NOMO-1 (cell line): Measurements from ENCODE around the gene ARPC5.
A peak's percentile ranks its signal among the peaks of the same experiment; 100 is the strongest.
"Not testable (repeated sequence)": the region's sequence is repeated elsewhere in the genome, so short reads cannot be mapped to it uniquely, and the experiment has no call there.

ENCODE experiments used
- DNase-seq, 2 experiments: peaks; one replicate each; lab custom pipeline; 2025; ENCODE audit not compliant: unreplicated experiment in 2 of 2; lab: John Stamatoyannopoulos, UW

Gene ARPC5

DNA sequence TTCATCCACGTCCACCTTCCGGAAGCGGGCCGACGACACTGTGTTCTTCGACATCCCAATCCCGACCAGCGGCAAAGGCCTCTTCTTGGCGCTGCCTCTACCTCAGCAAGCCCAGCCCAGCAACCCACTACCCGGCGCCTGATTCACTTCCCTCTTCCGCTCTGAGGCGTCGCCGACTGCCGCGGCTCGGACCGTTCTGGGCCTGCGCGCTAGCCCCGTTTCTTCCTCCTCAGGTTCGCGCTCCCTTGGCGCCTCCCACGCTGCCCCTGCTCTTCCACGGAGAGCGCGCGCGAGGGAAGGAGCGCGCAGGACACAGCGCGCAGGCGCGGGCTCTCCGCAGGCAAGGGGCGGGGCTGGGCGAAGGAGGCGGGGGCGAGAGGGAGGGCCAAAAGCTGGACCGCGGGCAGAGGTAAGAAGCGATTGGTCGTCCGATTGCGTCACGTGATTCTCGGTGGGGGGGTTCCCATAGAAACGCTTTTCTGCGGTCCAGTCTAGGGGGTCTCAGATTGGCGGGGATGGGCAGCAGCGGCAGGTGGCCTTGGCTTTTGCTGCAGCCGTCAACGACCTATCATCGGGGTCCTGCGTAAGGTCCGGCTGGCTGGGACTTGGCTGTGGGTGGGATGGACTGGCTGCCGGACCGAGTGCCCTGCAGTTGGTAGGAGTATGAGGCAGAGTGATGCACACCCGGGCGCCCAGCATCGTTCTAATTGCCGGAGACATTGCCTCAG lies at the start of gene ARPC5:
Gene ARPC5 (minus strand): TSS at position 178 of the 728 bp plus-strand sequence. CDS start 124 bp downstream, at position 54.
- peak; percentile 98 for DNase-seq

DNA sequence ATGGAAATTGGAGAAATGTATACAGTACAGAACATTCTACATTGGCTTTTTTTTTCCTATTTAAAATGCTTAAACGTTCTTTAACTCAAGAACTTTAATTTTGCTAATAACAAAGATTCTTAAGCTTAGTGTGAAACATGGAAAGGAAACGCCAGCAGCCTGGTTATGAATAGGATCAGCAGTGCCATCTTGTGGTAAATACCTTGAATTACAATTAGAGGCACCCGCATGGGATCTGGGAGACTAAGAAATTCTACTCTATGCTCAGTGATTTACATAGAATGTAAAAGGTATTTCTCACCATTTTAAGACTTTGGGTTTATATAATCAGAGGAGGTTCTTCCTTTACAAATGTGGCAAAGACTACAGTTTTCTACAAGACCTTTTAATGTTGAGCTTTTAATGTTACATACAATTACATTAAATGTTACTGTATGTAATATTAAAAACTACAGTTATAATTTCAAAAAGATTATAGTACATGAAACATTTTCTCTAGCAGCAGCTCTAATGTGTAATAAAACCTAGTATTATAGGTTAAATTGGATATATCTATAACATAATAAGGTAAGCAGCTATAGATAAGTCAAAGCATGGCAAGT lies 49.6 kb upstream of the ARPC5 start:
- peak in 1 of 2 experiments; percentile 63 for DNase-seq

DNA sequence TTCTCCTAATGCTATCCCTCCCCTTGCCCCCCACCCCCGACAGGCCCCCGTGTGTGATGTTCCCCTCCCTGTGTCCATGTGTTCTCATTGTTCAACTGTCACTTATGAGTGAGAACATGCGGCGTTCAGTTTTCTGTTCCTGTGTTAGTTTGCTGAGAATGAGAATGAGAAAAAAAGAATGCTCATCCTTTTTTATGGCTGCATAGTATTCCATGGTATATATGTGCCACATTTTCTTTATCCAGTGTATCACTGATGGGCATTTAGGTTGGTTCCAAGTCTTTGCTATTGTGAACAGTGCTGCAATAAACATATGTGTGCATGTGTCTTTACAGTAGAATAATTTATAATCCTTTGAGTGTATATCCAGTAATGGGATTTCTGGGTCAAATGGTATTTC lies 43.8 kb upstream of the ARPC5 start:
- DNase-seq = not testable (repeated sequence)

DNA sequence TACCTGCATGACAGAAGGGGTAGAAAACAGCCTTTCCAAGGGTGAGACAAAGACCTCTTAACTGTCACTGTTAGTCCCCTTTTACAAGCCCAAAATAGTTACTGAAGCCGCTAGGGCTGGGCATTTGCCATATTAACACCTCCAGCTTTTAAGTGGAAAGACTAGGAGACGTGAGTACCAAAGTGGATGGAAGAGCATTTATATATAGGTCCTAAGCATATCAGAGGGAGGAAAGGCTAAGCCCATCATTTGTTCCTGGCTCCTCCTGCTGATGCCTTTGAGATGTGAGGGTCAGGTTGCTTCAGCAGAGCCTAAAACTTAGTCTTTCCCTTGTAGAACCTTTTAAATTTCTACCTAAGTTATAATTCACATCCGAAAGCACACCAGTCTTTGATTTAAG lies 43.2 kb upstream of the ARPC5 start:
- DNase-seq = no peak

DNA sequence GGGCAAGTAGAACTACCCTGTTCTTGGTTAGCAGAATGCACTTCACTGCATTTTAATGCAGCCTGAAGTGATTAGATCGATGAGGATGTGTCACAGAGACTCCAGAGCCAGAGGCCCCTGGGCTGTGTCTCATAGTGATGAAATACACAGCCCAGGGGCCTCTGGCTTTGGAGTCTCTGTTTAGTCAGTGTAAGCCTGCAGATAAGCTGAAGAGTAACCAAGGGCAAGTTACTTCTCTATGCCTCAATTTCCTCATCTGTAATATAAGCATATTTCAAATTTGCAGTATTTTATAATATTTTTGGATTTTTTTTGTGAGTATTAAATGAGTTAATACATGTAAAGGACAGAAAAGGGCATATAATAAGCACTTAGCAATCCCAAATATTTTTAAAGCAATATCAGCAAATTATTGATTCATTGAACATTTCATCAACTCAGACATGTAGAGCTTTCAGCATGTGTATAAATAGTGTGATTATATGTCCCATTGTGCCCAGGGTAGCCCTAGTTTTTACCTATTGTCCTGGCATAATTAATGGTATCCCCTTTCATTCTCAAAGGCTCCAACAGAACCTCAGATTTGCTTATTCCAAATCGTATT lies 41.1 kb upstream of the ARPC5 start:
- no peak for DNase-seq

DNA sequence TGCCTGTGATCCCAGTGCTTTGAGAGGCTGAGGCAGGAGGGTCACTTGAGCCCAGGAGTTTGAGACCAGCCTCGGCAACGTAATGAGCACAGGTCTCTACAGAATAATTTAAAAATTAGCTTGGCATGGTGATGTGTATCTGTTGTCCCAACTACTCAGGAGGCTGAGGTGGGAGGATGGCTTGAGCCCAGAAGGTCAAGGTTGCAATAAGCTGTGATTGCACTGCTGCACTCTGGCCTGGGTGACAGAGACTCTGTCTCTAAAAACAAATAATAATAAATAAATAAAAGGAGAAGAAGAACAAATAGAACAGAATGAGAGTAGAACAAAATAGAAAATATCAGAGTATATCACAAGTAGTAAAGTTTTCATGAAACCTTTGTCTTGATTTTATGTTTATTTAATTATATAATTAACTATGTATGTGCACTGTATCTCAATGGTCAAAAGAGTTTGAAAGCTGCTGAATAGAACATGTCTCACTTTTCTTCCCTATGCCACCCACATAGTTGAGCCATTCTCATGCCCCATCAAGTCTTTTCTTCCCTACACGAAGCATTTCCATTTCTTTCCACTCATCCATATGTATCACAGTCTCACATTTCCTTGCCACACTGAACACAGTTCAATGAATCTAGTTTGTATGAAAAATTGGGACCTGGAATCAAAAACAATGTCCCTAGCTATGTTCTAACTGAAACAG lies 40.5 kb upstream of the ARPC5 start:
- DNase-seq = no peak

DNA sequence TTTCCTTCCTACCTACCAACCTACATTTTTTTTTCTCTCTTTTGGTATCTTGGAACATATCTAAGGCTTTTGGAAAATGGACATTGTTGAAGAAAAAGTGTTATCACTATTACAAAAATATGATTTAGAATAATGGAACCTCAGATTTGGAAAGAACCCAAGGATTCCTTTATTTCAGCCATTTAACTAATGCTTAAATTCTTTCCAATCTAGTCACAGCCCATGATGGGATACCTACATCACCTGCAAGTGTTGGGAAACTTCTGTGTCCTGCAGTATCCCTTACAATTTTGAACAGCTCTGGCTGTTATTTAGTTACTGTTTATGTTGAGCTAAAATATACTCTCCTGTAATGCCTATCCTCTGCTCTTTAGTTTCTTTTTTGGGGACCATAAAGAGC lies 39.8 kb upstream of the ARPC5 start:
- DNase-seq = no peak

DNA sequence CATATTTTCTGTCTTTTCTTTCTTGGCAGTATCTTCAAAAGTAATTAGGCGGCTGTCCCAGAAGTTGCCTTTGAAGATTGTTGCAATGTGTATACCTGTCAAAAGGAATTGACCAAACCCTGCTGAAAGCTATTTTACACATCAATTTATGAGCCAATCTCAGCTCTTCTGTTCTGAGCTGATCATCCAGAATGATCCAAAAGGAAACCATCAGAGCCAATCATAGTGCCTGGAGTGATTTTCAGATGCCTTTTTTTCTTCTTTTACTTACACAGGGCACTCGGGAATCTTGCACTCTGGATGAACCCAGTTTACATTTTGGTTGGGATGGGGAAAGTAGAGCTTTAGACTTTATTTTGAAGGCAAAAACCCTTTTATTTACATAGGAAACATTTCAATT lies 39.3 kb upstream of the ARPC5 start:
- no peak for DNase-seq

DNA sequence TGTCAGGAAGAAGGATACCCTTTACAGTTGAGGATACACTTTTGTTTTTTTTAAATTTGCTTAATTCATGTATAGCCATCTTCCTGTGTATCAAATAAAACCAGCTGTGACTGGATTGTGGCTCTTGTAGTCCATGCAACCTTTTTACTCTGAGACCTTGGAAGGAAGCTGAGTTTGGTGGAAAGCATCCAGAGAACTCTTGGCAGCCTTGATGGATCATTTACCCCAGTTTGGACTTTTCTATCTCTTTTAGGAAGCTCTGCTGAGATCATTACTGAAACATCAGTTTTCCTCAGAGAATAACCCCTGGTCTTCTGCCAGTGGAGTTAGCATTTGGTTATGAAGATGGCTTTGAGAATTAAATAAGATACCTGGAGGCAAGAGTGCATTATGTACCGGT lies 38.8 kb upstream of the ARPC5 start:
- DNase-seq = no peak

DNA sequence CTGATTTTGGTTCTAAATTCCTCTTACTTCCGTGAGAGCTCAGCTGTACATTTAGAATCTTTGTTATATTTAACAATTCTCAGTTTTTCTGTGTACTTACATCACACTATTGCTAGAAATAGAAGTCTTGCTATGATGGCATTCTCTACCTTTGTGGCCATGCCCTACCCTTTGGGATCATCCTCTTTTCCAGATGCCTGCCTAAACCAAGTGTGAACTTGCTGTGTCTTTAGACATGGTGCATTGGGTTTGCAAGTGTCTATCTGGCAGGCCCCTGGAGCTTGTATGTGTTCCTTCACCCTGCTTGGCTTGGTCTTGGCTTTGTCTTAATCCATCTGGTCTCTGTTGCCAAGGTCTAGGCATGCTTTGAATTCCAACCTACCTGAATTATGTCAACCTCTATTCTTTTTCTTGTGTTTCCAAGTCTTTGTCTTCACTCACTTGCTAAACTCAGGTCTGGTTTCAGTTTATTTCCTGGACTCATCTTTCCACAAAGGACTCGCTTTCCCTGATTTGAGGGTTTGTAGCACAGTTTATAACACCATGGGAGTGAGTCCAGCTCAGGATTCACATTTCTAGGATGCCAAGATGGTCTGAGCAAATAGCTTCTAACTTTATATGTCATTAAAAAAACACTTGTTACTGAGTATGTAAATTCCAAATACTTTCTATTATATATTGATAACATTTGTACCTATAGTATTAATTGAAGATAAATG lies 38.2 kb upstream of the ARPC5 start:
- DNase-seq = no peak

DNA sequence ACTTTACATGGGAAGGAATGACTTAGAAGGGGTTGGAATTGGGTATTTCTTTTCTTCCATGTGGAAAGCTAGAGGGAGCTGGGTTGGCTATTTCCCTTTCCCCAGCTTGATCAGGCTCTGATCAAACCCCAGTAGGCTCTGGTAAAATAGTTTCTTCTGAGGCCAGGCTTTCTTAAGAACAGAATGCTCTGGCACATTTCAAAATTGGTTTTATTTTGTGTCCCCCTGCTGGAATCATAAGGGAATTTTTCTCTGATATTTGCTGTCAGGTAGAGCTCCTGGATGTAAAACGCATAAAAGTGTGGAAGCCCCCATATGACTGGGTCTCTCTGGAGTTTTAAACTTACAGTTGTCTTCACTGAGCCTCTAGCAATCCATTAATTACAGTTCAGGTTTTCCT lies 34.6 kb upstream of the ARPC5 start:
- no peak for DNase-seq

DNA sequence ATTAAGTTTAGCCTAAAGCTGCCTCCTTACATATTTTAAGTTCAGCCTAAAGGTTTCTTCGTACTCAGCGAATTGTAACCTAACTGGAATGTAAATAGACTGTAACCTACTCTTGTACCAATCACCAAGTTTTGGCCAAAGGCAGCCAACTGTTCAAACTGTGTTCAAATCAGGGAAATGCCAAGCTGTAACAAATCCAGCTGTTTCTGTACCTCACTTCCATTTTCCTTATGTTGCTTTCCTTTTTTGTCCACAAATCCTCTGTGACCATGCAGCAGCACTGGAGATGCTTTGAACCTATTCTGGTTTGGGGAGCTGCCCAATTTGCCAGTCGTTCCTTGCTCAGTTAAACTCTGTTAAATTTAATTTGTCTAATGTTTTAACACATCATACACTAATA lies 20.8 kb upstream of the ARPC5 start:
- DNase-seq = no peak

DNA sequence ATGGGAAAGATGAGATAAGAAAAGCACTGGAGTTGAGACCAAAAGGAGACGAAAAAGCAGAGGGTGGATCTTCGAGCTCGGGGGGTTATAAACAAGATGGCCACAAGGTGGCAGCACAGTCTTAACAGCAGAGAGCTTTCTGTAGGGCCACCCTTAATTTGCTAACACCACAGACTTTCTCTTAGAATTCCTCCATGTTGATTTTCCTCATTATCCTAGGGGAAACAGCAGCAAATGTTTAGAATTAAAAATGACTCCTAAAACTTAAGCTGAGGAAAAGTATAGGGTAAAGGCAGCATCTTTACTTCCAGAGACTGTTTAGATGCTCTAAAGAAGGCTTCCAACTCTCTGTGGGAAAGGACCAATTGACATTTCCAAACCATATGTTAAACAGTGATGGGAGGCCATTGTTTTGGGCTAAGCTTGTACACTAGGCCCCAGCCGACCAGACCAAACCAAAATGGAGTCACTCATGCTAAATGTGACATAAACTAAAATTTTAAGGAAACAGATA lies 20.0 kb upstream of the ARPC5 start:
- DNase-seq = peak; percentile 46 to 67

DNA sequence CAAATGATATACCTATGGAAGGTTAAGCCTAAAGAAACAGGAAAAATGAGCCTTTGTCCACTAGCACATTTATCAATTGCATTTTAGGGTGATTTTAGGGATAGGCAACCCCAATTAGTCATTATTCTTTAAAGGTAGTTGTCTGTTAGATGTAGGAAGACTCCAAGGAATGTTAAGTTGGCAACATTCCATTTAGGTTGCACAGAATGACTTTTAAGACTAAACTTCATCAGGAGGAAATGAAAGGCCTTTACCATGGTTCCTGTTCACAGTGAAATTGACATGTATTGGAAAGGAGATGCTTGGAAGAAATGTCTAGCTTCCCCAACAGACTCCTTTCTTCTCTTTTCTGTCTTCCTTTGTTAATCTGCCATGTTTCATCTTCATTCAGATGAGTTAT lies 19.1 kb upstream of the ARPC5 start:
- no peak for DNase-seq

DNA sequence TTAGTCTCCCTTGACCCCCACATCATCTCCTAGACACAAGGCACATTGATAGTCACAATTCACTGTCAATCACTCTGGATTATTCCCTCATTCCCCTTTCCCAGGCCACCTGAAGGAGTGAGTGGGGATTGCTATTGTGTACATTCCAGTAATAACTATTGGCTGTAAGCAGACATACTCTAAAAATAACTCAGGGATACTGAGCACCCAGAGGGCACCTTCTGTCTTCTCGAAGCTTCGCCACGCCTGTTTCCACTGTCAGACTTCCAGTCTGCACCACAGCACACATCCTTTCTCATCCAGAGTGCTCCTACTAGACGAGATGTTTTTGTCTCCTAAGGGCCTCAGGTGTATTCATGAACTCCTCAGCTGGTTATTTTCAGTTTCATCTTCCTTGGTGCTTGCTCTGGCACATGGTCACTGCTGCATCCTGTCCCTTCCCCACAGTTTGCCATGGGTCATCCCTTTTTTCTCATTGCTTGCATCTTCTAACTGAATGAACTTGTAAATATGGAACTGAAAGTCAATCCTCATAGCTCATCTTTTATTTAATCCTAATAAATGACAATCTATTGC lies 18.4 kb upstream of the ARPC5 start:
- DNase-seq = no peak

DNA sequence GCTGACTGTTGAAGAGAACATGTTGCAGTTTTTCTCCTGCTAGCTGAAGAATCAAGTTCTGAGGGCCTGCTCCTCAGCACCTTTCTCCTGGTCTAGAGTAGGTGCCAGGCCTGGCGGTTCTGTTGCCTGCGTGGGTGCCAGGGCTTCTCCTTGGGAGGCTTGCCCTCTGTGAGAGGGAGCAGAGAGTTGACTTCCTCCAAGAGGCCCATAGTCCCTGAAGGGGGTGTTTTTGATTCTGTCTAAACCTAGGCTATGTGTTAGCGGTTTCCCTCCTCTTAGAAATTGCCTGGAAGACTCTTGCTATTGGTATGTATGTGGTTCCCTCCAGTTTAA lies 17.8 kb upstream of the ARPC5 start:
- DNase-seq = no peak

DNA sequence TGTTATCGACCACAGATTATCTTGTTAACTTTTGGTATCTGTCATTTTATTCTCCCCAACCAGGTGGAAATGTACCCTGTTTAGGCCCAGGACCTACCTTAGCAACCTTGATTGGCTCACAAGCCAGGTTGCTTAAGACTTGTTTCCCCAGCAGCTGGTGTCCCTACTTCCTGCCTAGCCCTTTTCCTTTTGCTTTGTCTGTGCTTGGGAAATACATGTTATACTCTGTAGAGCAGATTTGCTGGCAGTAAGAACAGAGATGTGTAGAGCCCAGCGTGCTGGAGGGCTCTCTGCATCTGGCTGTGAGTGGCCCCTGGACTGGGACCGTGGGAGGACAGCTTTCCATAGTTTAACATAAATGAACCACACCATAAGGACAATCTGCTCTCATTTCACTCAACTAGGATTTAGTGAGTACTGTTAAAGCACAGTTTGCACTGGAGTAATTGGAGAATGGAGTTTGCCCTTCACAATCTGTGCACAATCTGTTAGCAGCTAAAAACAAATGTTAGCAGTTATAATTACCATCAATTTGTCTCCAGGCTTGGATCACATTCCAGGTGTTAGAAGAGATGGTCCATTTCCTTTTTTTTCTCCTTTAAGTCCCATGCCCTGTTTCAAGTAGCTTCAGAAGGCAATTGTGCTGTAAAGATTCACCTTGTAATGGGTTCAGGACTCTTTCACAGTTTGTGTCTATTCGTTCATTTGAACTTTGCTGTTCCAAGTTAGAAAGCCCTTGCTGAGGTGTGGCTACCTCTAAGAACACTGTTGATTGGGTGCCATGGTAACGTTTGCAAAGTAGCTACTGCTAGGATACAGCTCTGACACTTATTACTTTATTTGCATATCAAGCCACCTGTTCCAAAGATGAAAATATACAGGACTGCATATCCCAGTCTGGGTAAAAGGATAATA lies 17.2 kb upstream of the ARPC5 start, which contains the start of gene APOBEC4:
Gene APOBEC4 (minus strand): TSS at position 770 of the 915 bp plus-strand sequence. CDS start 4,535 bp downstream, outside the sequence.
- DNase-seq = no peak

DNA sequence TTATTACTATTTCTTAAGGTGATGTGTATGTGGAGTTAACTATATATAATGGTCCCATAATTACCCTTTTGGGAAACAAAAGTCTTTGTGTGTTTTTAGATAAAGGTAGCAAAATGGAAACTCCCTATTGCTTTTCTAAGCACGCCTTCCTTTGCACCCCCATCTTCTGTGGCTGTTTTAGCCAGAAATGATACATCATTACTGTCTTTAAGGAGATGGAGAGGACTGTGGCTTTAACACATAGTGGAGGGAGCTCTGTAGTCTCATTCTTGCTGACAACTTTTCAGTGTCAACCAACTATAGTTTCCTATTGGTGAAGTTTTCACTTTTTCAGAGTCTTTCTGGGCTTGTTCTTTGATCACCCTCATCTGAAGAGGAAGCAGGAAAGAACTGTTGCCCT lies 16.5 kb upstream of the ARPC5 start:
- DNase-seq = no peak

DNA sequence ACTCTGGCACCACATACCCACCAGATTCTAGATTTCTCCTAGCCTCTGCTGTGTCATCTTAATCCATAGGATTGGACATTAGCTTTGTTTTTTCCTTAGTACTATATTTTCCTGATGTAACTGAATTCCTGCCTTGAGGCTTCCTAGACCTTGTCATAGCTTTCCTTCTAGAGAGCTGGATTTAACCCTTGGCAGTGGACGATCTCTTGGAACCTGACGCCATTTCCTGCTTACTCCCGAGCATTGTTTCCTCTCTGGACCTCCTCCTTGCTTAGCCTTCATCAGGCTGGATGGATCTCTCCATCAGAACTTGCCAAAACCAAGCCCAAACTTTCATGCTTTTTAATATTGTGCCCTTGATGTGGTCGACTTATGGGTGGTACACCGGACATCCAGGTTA lies 16.0 kb upstream of the ARPC5 start:
- no peak for DNase-seq
